Epithelial cell of proximal tubule (primary cell): ENCODE data around the gene POLR3B. TPM values are rescaled to one million over a fixed set of nuclear protein-coding genes. Genes with fewer than 3 reads are reported as not detected.

Experiments used
- DNase-seq: peaks from one replicate; pipeline ENCODE4 v3.0.0-alpha.2; 2011; ENCODE audit warnings: low read depth
- H3K4me3 ChIP-seq: 2 replicates; pipeline ENCODE4 v1.5.1; 2011; ENCODE audit warnings: low read depth, mild to moderate bottlenecking, low read length
- CTCF ChIP-seq: conservative IDR thresholded peaks from 2 replicates; pipeline ENCODE4 v1.5.1; 2012; ENCODE audit warnings: low read depth, mild to moderate bottlenecking, low read length
- total RNA-seq: library from RNA; depleted of rRNA; stranded (reverse); fragments of >200 nt; gene quantifications from 2 replicates; pipeline ENCODE4 v1.2.3, GENCODE V29; 2015

The POLR3B gene
- total RNA-seq, 1 donor from 2014 or later: 8.6 TPM

- no peak for DNase-seq
- H3K4me3 ChIP-seq: peak overlapping the region; percentile 41
- TF ChIP-seq CTCF: no peak
These were observed 14.9 kb upstream of the POLR3B start for GRCh38 chr12:106342397-106343213.

GRCh38 chr12:106343214-106343528, 14.4 kb upstream of the POLR3B start:
- peak overlapping the region; percentile 41 for H3K4me3 ChIP-seq
- DNase-seq: no peak
- no peak for TF ChIP-seq CTCF

- no peak for DNase-seq
- TF ChIP-seq CTCF: no peak
- no peak overlapping the region for H3K4me3 ChIP-seq
These were observed 13.4 kb upstream of the POLR3B start for GRCh38 chr12:106344131-106344530.

GRCh38 chr12:106345746-106346145, 11.8 kb upstream of the POLR3B start:
- H3K4me3 ChIP-seq: no peak overlapping the region
- DNase-seq: no peak
- TF ChIP-seq CTCF: peak; percentile 71

- no peak for TF ChIP-seq CTCF
- H3K4me3 ChIP-seq: no peak overlapping the region
- no peak for DNase-seq
These were observed 9.1 kb upstream of the POLR3B start for GRCh38 chr12:106348411-106348810.

GRCh38 chr12:106353175-106353574, 4.4 kb upstream of the POLR3B start:
- H3K4me3 ChIP-seq: no peak overlapping the region
- no peak for DNase-seq
- no peak for TF ChIP-seq CTCF
